IPS-NIHi7 (cell line): ENCODE measurements around the gene PRKG1.

ENCODE experiments used
- DNase-seq: peaks from one replicate; pipeline ENCODE4 v3.0.0; 2012; ENCODE audit warnings: mixed read lengths; ENCODE audit errors: extremely low spot score

The PRKG1 gene

DNA sequence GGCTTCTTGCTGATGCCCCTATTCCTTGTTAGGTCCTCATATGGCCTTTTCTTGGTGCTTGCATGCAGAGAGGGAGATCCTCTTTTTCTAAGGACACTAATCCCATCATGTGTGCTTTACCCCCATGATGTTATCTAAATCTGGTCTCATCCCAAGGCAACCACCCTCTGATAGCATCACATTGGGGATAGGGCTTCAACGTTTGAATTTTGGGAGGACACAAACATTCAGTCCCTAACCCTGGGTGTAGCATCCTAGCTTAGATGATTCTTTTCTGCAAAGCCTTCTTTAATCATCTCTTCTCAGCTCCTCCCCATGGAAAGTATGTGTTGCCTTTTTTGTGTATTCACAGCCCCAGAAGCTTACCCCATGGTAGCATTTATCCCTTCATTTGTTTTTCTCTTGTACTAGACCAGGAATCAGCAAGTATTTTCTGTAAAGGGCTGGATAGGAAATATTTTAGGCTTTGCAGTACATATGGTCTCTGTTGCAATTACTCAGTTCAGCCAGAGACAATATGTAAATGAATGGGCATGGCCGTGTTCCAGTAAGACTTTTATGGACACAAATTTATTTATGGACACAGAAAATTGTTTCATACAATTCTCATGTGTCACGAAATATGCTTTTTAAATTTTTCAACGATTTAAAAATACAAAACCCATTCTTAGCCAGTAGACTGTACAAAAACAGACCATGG is 726.6 kb downstream of the PRKG1 start:
- DNase-seq = no peak

DNA sequence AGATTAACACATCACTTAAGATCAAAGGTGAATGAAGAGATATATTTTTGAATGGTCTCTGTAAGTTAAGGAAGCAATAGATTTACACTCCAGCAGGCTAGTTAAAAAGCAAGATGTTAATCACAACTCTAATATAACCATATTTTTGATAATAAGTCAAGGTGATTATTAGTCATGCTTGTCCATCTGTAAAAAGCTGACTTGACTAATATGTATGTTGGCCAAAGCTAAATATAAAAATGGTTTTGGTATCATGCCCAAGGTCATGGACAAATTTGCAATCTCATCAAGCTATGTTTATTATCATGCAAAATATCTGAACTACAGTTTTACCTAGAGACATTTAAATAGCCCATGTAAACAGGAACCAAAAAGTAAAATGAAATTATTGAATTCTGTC is 727.7 kb downstream of the PRKG1 start:
- no peak for DNase-seq

DNA sequence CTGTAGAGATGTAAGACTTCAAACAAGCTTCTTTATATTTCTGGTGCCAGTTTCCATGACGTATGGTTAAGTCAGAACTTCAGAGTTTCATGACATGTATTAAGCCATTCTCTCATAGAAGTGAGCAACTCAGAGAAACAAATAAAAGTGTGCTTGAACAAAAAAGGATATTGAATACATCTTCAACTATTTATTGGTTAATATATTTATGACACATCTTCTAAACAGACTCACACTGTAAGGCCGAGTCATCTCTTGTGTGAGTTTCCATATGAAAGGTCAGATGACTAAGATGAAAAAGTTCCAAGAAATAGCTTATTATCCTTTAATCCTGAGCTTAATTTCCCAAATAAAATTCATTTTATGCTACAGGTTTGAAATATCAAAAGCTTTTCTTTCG is 730.6 kb downstream of the PRKG1 start:
- DNase-seq = no peak

DNA sequence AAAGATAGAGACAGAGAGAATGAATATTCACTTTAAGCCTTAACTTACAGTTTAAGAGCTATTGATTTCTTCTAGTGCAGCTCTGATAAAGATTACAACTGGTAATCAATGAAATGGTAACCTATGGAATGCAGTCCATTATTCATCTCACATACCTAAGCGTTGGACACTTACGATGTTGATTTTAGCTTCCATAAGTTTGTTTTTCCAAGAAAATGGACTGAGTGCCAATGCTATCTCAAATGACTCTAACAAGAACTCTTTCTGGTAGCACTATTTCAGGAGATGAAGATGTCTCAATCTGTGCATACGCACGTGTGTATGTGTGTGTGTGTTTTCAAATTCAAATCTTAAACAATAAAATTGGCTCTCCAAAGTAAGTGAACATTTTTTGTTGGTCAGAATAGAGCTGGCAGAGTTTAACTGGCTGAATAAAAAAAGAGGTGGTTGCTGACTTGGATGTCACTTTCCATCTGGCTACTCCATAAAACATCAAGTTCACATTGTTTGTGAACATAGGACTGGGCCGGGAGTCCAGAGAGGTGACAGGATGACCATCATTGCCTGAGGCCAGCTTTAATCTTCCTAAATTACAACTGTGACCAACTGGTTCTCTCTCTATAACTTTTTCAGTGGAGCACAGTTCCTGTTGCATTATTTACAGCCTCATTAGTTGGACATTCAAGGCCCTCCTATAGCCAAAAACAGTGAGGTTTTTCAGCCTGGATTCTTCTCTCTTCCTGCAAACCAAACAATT is 732.0 kb downstream of the PRKG1 start:
- no peak for DNase-seq

DNA sequence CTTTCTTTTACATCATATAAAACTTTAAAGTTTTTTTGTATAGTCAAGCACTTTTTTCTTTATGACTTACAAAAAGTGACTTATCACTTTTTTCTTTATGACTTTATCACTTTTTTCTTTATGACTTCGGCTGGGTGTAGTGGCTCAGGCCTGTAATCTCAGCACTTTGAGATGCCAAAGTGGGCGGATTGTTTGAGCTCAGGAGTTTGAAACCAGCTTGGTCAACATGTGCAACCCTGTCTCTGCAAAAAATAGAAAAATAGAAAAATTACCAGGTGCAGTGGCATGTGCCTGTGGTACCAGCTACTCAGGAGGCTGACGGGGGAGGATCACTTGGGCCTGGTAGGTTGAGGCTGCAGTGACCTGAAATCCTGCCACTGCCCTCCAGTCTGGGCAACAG is 733.9 kb downstream of the PRKG1 start:
- DNase-seq = no peak

DNA sequence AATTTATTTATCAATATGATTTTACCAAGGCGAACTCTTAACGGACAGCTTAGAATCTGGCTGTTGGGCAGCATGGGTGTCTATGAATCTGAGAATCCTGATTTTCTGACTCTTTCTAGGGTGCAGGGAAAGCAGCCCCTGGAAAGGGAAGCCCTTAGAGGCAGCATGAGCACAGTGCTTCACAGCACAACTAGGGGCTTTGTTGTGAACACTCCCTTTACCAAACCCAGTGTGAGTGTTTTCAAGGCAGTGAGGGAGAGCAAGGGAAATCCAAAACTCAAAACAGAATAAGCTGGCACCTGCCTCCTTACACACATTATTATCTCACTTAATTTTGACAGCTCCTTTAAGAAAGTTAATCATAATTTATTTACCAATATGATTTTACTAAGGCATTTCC is 741.4 kb downstream of the PRKG1 start:
- peak; percentile 31 for DNase-seq

DNA sequence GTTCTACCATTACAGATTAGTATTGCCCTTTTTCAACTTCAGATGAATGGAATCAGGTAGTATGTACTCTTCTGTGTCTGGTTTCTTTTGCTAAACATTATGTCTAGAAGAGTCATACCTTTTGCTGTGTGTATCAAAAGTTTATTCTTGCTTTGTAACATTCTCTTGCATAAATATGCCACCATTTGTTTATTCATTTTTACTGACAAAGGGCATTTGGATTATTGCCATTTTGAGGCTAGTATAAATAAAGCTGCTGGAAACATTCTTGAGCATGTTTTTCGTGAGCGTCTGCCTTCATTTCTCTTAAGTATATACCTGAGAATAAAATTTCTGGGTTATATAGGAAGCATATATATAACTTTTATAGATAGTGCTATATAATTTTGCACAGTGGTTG is 746.8 kb downstream of the PRKG1 start:
- no peak for DNase-seq

DNA sequence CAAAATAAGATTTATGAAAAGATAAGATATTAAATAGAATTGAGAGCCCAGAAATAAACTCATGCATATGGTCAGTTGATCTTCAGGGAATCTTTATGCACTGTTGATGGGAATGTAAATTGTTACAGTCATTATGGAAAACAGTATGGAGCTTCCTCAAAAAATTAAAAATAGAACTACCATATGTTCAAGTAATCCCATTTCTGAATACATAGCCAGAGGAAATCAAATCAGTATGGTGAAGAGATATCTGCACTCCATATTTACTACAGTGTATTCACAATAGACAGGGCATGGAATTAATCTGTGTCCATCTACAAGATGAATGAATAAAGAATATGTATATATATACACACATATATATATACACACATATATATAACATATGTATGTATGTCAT is 747.5 kb downstream of the PRKG1 start:
- no peak for DNase-seq

DNA sequence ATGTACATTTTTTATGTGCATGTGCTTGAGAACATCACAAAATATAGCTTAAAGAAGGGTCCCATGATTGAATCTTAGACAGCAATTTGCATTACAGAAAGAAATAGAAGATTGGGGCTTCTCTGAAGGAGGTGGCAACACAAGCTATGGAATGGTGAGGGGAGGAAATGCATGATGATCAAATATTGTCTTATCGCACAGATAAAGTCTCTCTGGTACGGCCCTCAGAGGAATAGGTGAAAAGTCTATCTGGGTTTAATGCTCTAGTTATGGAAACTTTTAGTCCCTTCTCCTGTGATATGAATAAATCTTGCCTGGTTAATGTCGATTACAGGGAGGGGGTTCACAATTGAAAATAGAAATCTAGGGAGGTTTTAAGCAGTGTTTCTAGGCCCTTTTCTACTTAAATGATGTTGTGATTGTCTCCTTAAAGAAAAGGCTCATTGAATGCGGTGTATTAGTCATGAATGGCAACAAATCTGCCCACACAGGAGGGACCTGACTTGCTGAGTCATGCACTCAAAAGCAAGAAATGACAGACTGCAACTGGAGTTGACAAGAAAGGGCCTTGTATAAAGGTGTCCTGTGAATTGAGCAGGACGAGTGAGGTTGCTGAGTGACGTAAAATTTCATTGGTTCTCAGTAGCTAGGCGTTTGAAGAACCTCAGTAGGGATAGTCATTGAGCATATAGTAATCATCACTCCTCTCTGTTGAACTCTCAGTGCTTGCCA is 758.5 kb downstream of the PRKG1 start:
- DNase-seq = peak; percentile 14

DNA sequence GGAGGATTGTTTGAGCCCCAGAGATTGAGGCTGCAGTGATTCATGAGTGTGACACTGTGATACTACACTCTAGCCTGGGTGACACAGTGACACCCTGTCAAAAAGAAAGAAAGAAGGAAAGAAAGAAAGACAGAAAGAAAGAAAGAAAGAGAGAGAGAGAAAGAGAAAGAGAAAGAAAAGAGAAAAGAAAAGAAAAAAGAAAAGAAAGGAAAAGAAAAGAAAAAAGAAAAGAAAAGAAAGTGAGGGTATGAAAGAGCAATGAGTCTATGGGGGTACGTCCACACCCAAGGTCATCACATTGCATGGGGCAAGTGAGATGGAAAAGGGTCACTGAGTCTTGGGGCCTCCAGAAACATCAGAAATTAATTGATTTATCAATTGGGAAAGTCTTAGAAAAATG is 760.3 kb downstream of the PRKG1 start:
- no peak for DNase-seq

DNA sequence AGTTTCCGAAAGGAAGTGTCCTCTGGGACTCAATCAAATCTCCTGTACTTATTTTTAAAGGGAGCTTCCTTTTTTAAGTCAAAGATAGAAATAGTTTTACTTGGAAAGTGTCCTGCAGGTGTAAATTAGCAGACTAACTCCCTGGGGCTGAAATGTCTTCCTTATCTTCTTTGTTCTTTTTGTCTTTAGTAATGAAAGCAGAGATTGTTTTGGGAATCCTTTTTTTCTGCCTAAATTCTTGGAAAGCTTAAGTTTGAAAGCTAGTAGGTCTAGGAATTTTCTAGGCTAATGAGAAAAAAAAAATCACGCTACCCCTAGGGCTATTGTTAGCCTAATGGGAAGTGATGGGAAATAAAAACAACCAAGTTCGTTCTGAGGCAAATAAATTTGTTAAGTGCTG is 764.2 kb downstream of the PRKG1 start:
- no peak for DNase-seq

DNA sequence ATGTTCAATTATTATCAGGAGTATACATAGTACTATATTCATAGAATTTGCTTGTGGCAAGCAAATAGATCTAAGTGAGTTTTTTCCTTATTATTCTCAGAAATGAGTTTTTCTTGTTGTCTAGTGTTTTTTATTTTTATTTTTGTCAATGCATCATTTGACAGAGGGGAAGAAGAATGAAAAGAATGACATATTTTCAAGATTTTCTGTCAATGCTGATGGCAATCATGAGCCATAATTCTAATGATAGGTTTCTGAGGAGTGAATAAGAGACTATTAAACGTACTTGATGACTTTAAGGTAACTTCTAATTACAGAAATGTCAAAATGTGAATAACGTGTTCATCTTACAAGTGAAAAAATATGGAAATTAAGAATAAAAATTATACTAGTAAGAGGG is 769.7 kb downstream of the PRKG1 start:
- no peak for DNase-seq

DNA sequence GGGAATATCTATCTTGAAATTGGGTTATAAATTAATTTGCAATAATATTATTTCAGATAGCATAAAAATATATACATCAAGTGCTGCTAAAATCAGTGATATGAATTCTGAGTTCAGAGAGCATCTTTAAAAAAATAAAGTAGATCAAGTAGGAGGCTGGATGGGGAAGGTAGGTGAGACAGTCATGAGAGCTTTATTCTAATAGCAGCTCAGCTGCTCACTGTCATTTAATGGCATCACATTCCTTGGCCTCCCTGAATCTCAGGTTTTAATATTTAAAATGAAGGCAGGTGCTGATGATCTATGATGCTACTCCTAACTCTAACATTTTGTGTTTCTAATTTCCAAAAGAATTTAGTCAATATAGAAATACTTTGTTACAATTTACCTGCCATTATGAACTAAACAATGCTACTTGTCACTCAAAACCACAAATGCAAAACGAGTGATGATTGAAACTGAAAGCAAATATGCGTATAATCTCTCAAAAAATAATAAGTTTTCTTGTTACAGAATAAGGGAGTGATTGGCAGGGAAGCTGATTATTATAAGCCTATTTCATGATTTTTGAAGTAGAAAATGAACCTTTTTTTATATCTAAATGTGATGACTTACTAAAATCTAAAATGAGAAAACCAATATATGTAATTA is 772.7 kb downstream of the PRKG1 start:
- no peak for DNase-seq

DNA sequence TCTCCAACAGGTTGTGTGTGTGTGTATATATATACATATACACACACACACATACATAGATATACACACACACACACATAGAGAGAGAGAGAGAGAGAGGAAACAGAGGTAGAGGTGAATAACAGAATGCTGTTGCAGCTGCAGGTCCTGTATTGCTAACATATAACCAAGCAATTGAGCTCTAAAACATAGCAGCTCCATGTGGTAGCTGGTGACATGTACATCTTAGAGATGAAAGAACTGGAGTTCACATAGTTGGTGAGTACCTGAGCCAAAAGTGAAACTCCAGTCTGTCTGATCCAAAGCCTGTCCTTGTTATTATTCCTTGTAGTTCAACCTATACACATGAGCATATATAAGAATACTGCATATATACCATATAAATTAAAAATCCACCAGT is 778.0 kb downstream of the PRKG1 start:
- no peak for DNase-seq

DNA sequence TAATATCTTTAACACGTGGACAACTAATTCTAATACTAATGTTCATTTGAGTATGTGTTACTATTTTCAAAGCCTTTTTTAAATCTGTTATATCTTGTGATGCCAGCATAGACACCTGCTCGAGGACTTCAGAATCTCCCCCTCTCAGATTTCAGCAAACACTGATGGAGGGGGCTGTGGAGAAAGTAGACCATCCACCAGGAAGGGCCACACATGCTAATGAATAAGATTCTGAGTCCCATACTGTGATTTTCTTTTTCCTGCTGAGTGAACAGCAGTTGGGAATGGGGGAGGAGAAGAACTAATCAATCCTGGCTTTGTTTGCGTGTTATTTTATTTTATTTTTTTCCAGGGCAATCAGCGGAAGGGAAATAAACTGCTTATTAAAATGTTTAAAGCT is 783.0 kb downstream of the PRKG1 start:
- DNase-seq = no peak

DNA sequence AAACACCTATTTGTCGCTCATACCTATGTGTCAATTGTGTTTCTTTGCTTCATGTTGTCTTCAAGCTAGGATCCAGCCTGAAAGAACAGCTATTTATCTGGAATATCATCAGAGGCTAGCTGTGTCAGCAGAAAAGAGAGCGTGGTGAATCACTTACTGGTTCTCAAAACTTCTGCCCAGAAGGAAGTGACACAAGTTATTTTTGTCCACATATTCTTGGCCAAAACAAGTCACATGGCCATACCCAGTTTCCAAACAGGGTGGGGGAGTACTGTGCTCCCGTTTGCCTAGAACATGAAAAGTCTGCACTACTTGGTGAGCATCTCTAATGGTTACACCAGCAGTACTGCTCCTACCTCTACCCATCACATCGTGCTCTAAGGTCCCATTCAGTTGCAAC is 786.0 kb downstream of the PRKG1 start:
- no peak for DNase-seq

DNA sequence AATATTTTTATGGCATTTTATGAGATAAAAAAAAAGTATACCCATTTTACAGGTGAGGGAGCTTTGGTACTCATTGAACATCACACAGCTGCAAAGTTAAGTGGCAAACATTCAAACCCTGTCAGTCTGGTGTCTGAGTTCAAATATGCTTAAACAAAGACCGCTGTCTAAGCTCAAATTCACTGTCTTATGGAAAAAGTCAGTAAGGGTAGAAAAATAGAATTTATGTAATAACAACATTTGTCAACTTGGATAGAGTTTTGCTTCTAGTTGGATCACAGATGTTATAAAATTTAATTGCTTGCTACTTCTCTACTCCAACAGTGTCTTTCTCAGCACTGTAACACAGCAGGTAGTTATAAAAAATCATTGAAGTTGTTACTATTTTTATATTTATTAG is 786.8 kb downstream of the PRKG1 start:
- DNase-seq = no peak

DNA sequence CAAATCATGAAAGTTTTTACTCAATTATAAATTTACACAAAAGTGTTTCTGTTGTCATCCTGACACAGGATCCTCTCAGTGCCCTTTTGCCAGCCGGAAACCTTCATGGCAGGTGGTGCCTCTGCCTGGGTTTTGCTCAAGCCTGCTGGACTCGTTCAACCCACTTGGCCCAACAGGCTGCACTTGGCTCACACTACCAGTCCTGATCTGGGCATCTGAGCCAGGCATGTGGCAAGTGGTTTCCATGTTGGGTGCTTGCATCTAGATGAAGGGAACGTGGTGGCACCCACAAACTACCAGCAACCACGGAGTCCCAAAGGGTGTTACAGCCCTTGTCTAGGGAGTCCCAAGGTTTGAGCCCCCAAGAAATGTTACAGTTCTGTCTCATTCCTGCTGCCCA is 787.4 kb downstream of the PRKG1 start:
- no peak for DNase-seq

DNA sequence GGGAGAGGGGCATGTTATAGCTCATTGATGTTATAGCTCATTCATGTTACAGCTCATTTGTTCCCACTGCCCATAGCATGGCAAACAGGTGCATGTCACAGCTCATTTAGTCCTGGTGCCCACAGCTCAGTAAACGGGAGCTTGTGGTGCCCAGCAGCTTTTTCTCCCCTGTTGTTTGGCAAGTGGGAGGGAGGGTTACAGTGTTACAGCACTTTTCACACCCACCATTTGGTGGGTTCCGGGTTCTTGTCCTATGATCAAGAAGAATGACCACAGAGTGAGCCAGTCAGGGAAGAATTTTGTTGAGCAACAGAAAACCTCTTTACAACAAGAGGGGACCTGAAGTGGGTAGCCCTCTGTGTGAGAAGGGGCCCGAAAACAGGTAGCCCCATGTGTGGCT is 787.9 kb downstream of the PRKG1 start:
- no peak for DNase-seq

DNA sequence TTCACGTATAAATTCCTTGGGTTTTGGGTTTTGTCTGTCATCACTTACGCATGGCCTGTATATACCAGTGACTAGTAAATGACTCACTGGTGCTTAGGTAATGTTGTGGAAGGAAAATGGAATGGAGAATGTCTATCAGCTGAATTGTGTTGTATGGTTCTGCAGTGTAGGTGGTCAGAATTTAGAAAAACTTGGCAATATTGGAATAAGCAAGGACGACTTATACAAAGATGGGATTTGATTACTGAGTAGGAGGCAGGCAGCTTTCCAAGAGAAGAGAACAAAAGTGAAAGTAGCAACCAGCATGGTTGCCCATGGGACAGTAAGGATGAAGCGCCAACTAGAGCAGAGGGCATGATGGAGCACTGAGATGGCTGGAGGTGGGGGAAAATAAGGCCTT is 793.7 kb downstream of the PRKG1 start:
- DNase-seq = no peak

DNA sequence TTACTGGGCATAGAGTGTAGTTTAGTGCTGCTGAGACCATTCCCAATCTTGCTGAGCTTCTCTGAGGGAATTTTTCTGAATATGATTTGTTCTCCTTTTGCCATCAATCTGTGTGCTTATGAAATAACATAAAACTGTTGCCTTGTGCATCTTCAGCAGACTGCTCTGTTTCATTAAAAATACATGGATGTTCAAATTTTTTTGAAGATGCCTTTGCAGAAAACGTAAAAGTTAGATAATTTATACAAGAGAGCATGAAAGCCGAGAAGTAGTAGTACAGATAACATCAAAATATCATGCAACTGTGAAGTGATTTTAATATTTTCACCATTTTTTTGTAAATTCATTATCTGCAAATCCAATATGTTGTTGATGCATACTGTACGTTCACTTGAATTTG is 799.8 kb downstream of the PRKG1 start:
- DNase-seq = no peak

DNA sequence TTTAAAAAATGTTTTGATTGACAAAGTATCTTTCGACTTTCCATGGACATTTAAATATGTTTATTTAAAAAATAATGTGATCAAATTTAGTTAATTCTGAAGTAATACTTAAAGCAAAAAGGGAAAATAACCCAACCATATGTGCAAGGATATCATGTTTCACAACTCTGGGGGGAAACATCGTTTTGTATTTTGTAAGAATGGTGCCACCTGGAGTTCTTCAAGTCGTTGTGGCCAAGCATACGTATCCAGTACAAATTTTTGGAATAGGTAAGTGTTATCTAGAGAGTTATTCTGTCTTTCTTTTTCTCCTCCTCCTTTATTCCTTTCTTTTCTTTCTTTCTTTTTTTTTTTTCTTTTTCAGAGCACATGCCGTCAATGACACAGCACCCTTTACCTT is 801.3 kb downstream of the PRKG1 start:
- DNase-seq = no peak

DNA sequence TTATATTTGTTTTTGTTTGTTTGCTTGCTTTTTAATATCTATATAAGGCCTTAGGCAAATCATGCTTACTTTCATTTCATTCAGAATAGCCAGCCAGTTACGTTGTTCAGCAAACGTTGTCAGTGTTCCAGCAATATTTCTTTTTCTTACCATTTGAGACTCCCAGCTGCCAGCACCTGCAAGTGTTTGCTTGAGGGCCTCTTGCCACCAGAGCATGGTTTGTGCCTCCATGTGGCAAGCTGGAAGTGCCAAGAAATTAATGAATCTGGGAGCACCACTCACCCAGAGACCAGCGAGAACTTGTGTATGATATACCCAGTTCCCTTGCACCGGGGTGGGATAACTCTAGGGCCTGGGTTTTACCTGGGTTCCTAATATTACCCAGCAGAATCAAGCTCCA is 802.2 kb downstream of the PRKG1 start:
- DNase-seq = no peak
